HG03060 (cell line): ENCODE measurements around the gene TRIM26.
"Not testable (repeated sequence)": the region's sequence is repeated elsewhere in the genome, so short reads cannot be mapped to it uniquely, and the experiment has no call there.

Experiments
- ATAC-seq: cut with Tn5 transposase; IDR thresholded peaks from one replicate; pipeline ENCODE4 v1.9.1; 2021; ENCODE audit warnings: low read depth, moderate number of reproducible peaks; ENCODE audit not compliant: unreplicated experiment

Gene TRIM26

GRCh38 chr6:30171677-30172471 lies 41.3 kb downstream of the TRIM26 start:
- no peak for ATAC-seq

GRCh38 chr6:30169658-30170614 lies 43.3 kb downstream of the TRIM26 start:
- no peak for ATAC-seq

- no peak for ATAC-seq
These were observed 44.5 kb downstream of the TRIM26 start for GRCh38 chr6:30168741-30169140.

- no peak for ATAC-seq
These were observed 46.1 kb downstream of the TRIM26 start for GRCh38 chr6:30167101-30167500.

- not testable (repeated sequence) for ATAC-seq
These were observed 48.0 kb downstream of the TRIM26 start for GRCh38 chr6:30165238-30165637.

- ATAC-seq: no peak
These were observed 48.5 kb downstream of the TRIM26 start for GRCh38 chr6:30164714-30165113.

GRCh38 chr6:30163918-30164654 lies 49.1 kb downstream of the TRIM26 start:
- no peak for ATAC-seq

- ATAC-seq: no peak
These were observed 49.9 kb downstream of the TRIM26 start, which contains the start of gene TRIM15 for GRCh38 chr6:30163090-30163917. TSS of gene TRIM15 (plus strand) at chr6:30163546. CDS start at chr6:30163685, 139 bp downstream.

GRCh38 chr6:30162265-30163089 lies 50.7 kb downstream of the TRIM26 start:
- no peak for ATAC-seq

- ATAC-seq: no peak
These were observed 52.2 kb downstream of the TRIM26 start, which contains the start of gene TRIM10 for GRCh38 chr6:30160785-30161531. TSS of gene TRIM10 (minus strand) at chr6:30161211. CDS start at chr6:30160858, 353 bp downstream.

- ATAC-seq: no peak
These were observed 53.0 kb downstream of the TRIM26 start for GRCh38 chr6:30160008-30160784.

- no peak for ATAC-seq
These were observed 54.6 kb downstream of the TRIM26 start for GRCh38 chr6:30158475-30159040.

- ATAC-seq: no peak
These were observed 55.2 kb downstream of the TRIM26 start for GRCh38 chr6:30157999-30158398.

GRCh38 chr6:30157581-30157980 lies 55.6 kb downstream of the TRIM26 start:
- ATAC-seq: no peak

- ATAC-seq: no peak
These were observed 56.4 kb downstream of the TRIM26 start for GRCh38 chr6:30156774-30157173.

GRCh38 chr6:30156262-30156599 lies 57.0 kb downstream of the TRIM26 start:
- ATAC-seq: no peak
